HUES6 (cell line): ENCODE measurements around the gene GRIN2D.
A peak's percentile ranks its signal among the peaks of the same experiment; 100 is the strongest.

Source experiments
- H3K27ac ChIP-seq: 2 replicates; pipeline ENCODE4 v1.7.0; 2013; ENCODE audit warnings: low read depth, mild to moderate bottlenecking, low read length, inconsistent platforms
- H3K27me3 ChIP-seq: 2 replicates; pipeline ENCODE4 v1.6.1; 2013; ENCODE audit warnings: low read length; ENCODE audit not compliant: control insufficient read depth, insufficient read depth
- H3K36me3 ChIP-seq: 2 replicates; pipeline ENCODE4 v1.6.1; 2013; ENCODE audit warnings: low read length; ENCODE audit not compliant: control insufficient read depth, insufficient read depth
- H3K4me1 ChIP-seq: 2 replicates; pipeline ENCODE4 v1.6.1; 2013; ENCODE audit warnings: low read length; ENCODE audit not compliant: control insufficient read depth, insufficient read depth
- H3K4me3 ChIP-seq: 2 replicates; pipeline ENCODE4 v1.5.1; 2013; ENCODE audit warnings: low read depth, low read length
- H3K9ac ChIP-seq: one replicate; pipeline ENCODE4 v1.6.1; 2013; ENCODE audit warnings: mild to moderate bottlenecking, low read length
- H3K9me3 ChIP-seq: 2 replicates; pipeline ENCODE4 v1.6.1; 2013; ENCODE audit warnings: low read depth, low read length; ENCODE audit not compliant: control insufficient read depth, insufficient read depth

GRIN2D gene

GRCh38 chr19:48398375-48399235 lies 5.1 kb downstream of the GRIN2D start:
- Histone ChIP-seq H3K9ac (peak overlapping the region; percentile 48), H3K27me3 (peaks cover 45% of the 10 kb centered on the region), H3K4me1 (peaks cover 57% of the 10 kb centered on the region), H3K4me3 (peak overlapping the region; percentile 74), H3K36me3 (no peaks in the 10 kb centered on the region), H3K9me3 (no peaks in the 10 kb centered on the region), H3K27ac (peak overlapping the region; percentile 32; the same call in 1 of the 2 replicates)

GRCh38 chr19:48400018-48400742 lies 6.7 kb downstream of the GRIN2D start:
- H3K9me3 ChIP-seq, result no peaks in the 10 kb centered on the region
- peaks cover 46% of the 10 kb centered on the region for H3K4me1 ChIP-seq
- H3K9ac ChIP-seq, result peak overlapping the region; percentile 63
- no peaks in the 10 kb centered on the region for H3K36me3 ChIP-seq
- peak overlapping the region; percentile 48 for H3K27ac ChIP-seq
- H3K27me3 ChIP-seq, result peaks cover 30% of the 10 kb centered on the region
- H3K4me3 ChIP-seq, result peak overlapping the region; percentile 56

GRCh38 chr19:48401287-48401686 lies 7.8 kb downstream of the GRIN2D start:
- peaks cover 19% of the 10 kb centered on the region for H3K27me3 ChIP-seq
- H3K4me1 ChIP-seq, result peaks cover 35% of the 10 kb centered on the region
- H3K4me3 ChIP-seq, result no peak overlapping the region
- H3K9ac ChIP-seq, result peak overlapping the region; percentile 37
- H3K27ac ChIP-seq, result peak overlapping the region; percentile 34
- H3K36me3 ChIP-seq, result no peaks in the 10 kb centered on the region
- H3K9me3 ChIP-seq, result no peaks in the 10 kb centered on the region

GRCh38 chr19:48403606-48404005 lies 10.1 kb downstream of the GRIN2D start:
- no peak overlapping the region for H3K9ac ChIP-seq
- H3K27me3 ChIP-seq, result no peaks in the 10 kb centered on the region
- no peak overlapping the region for H3K27ac ChIP-seq
- H3K36me3 ChIP-seq, result no peaks in the 10 kb centered on the region
- H3K4me3 ChIP-seq, result no peak overlapping the region
- H3K4me1 ChIP-seq, result peaks cover 21% of the 10 kb centered on the region
- no peaks in the 10 kb centered on the region for H3K9me3 ChIP-seq

- no peaks in the 10 kb centered on the region for H3K27me3 ChIP-seq
- no peaks in the 10 kb centered on the region for H3K36me3 ChIP-seq
- H3K9me3 ChIP-seq, result no peaks in the 10 kb centered on the region
- no peak overlapping the region for H3K27ac ChIP-seq
- H3K4me1 ChIP-seq, result peaks cover 18% of the 10 kb centered on the region
- no peak overlapping the region for H3K4me3 ChIP-seq
- H3K9ac ChIP-seq, result no peak overlapping the region
Observed at GRCh38 chr19:48405010-48405659, 11.7 kb downstream of the GRIN2D start.

GRCh38 chr19:48405850-48406249 lies 12.4 kb downstream of the GRIN2D start:
- H3K4me1 ChIP-seq, result peaks cover 13% of the 10 kb centered on the region
- no peak overlapping the region for H3K9ac ChIP-seq
- no peaks in the 10 kb centered on the region for H3K9me3 ChIP-seq
- no peak overlapping the region for H3K4me3 ChIP-seq
- H3K36me3 ChIP-seq, result no peaks in the 10 kb centered on the region
- no peak overlapping the region for H3K27ac ChIP-seq
- no peaks in the 10 kb centered on the region for H3K27me3 ChIP-seq

GRCh38 chr19:48413879-48414587 lies 20.6 kb downstream of the GRIN2D start:
- peak overlapping the region; percentile 59 for H3K4me3 ChIP-seq
- H3K9ac ChIP-seq, result no peak overlapping the region
- peaks cover 10% of the 10 kb centered on the region for H3K36me3 ChIP-seq
- H3K9me3 ChIP-seq, result no peaks in the 10 kb centered on the region
- no peaks in the 10 kb centered on the region for H3K27me3 ChIP-seq
- H3K4me1 ChIP-seq, result peaks cover 18% of the 10 kb centered on the region
- no peak overlapping the region for H3K27ac ChIP-seq

- peaks cover 19% of the 10 kb centered on the region for H3K4me1 ChIP-seq
- no peak overlapping the region for H3K27ac ChIP-seq
- peak overlapping the region; percentile 59; the same call in 1 of the 2 replicates for H3K4me3 ChIP-seq
- no peaks in the 10 kb centered on the region for H3K27me3 ChIP-seq
- H3K9ac ChIP-seq, result no peak overlapping the region
- no peaks in the 10 kb centered on the region for H3K9me3 ChIP-seq
- peaks cover 10% of the 10 kb centered on the region for H3K36me3 ChIP-seq
Observed at GRCh38 chr19:48415395-48415794, 21.9 kb downstream of the GRIN2D start.

- Histone ChIP-seq H3K4me1 (peaks cover 19% of the 10 kb centered on the region), H3K27me3 (no peaks in the 10 kb centered on the region), H3K27ac (no peak overlapping the region), H3K9me3 (no peaks in the 10 kb centered on the region), H3K4me3 (peak overlapping the region; percentile 36; the same call in 1 of the 2 replicates), H3K9ac (no peak overlapping the region), H3K36me3 (peaks cover 10% of the 10 kb centered on the region)
Observed at GRCh38 chr19:48415806-48416221, 22.3 kb downstream of the GRIN2D start.

- Histone ChIP-seq H3K9ac (no peak overlapping the region), H3K9me3 (no peaks in the 10 kb centered on the region), H3K27me3 (no peaks in the 10 kb centered on the region), H3K4me3 (no peak overlapping the region), H3K4me1 (peaks cover 19% of the 10 kb centered on the region), H3K27ac (no peak overlapping the region), H3K36me3 (peaks cover 19% of the 10 kb centered on the region)
Observed at GRCh38 chr19:48417421-48417820, 24.0 kb downstream of the GRIN2D start.
